HEK293 (cell line): Measurements from ENCODE around the gene CD164.
A peak's percentile ranks its signal among the peaks of the same experiment; 100 is the strongest.

Experiments
- CTCF ChIA-PET: fragments of 350-600 bp; formaldehyde crosslinking; extraction: SDS; loops from one replicate; lab custom pipeline; 2021; ENCODE audit warnings: antibody characterized with exemption; lab: Yijun Ruan, JAX
- POLR2A ChIA-PET: fragments of 300-600 bp; formaldehyde crosslinking; extraction: SDS; loops from one replicate; lab custom pipeline; 2020; ENCODE audit warnings: antibody characterized with exemption, inconsistent platforms; lab: Yijun Ruan, JAX
- H3K27ac ChIP-seq: fragments of 200-500 bp; sonication (Bioruptor generic); 2 replicates; pipeline ENCODE4 v1.5.1; 2014; ENCODE audit warnings: low read depth, low read length, control low read depth, inconsistent platforms; ENCODE audit errors: extremely low read depth
- H3K36me3 ChIP-seq, 2 experiments: fragments of 200-500 bp in 1 of 2; sonication (Bioruptor generic) in 1 of 2; 1 replicate in 1 of 2; 2 replicates in 1 of 2; pipeline ENCODE4 v1.5.1; 2014 to 2017; ENCODE audit warnings: inconsistent platforms in 2 of 2, low read length in 2 of 2; ENCODE audit not compliant: control insufficient read depth in 2 of 2, insufficient read depth in 1 of 2
- H3K4me1 ChIP-seq: fragments of 200-500 bp; sonication (Bioruptor generic); 2 replicates; pipeline ENCODE4 v1.5.1; 2014; ENCODE audit warnings: mild to moderate bottlenecking, low read length, inconsistent platforms; ENCODE audit not compliant: control insufficient read depth, insufficient read depth
- H3K4me3 ChIP-seq: 2 replicates; pipeline ENCODE4 v1.5.1; 2011; ENCODE audit warnings: low read depth, mild to moderate bottlenecking, control low read depth, low read length, moderate library complexity
- H3K9me3 ChIP-seq: fragments of 200-500 bp; sonication (Bioruptor generic); 2 replicates; pipeline ENCODE4 v1.5.1; 2014; ENCODE audit warnings: low read depth, low read length, inconsistent platforms; ENCODE audit not compliant: control insufficient read depth, insufficient read depth
- BCL11A ChIP-seq: fragments of 450-650 bp; formaldehyde crosslinking; IDR thresholded peaks from 2 replicates; pipeline ENCODE4 v1.5.1; 2016; ENCODE audit warnings: low read depth, missing biosample characterization, missing genetic modification characterization
- BCL11B ChIP-seq: fragments of 450-650 bp; formaldehyde crosslinking; IDR thresholded peaks from 2 replicates; pipeline ENCODE4 v1.5.1; 2016; ENCODE audit warnings: low read depth, missing biosample characterization, missing genetic modification characterization
- IKZF3 ChIP-seq: fragments of 450-650 bp; IDR thresholded peaks from 2 replicates; pipeline ENCODE4 v1.5.0; 2018; ENCODE audit warnings: missing biosample characterization, mild to moderate bottlenecking, missing genetic modification characterization, moderate library complexity
- KLF8 ChIP-seq: fragments of 450-650 bp; formaldehyde crosslinking; IDR thresholded peaks from 2 replicates; pipeline ENCODE4 v1.5.1; 2016; ENCODE audit warnings: missing biosample characterization, missing genetic modification characterization
- PRDM1 ChIP-seq: fragments of 450-650 bp; formaldehyde crosslinking; IDR thresholded peaks from 2 replicates; pipeline ENCODE4; 2016; ENCODE audit warnings: missing biosample characterization, missing genetic modification characterization
- PRDM10 ChIP-seq: fragments of 450-650 bp; formaldehyde crosslinking; IDR thresholded peaks from 2 replicates; pipeline ENCODE4 v1.5.1; 2016; ENCODE audit warnings: missing biosample characterization, missing genetic modification characterization
- SALL2 ChIP-seq: fragments of 450-650 bp; formaldehyde crosslinking; IDR thresholded peaks from 2 replicates; pipeline ENCODE4 v1.5.0; 2017; ENCODE audit warnings: missing biosample characterization, mild to moderate bottlenecking, missing genetic modification characterization, borderline replicate concordance
- TRIM28 ChIP-seq: IDR thresholded peaks from 2 replicates; pipeline ENCODE4 v1.6.1; 2011; ENCODE audit warnings: low read length, control low read depth, borderline replicate concordance
- ZBTB17 ChIP-seq: fragments of 450-650 bp; formaldehyde crosslinking; IDR thresholded peaks from 2 replicates; pipeline ENCODE4 v1.5.1; 2016; ENCODE audit warnings: missing biosample characterization, missing genetic modification characterization
- ZBTB21 ChIP-seq: fragments of 450-650 bp; formaldehyde crosslinking; IDR thresholded peaks from 2 replicates; pipeline ENCODE4 v1.5.1; 2017; ENCODE audit warnings: missing biosample characterization, missing genetic modification characterization
- ZBTB6 ChIP-seq: fragments of 450-650 bp; formaldehyde crosslinking; IDR thresholded peaks from 2 replicates; pipeline ENCODE4 v1.5.1; 2017; ENCODE audit warnings: missing biosample characterization, missing genetic modification characterization
- ZEB2 ChIP-seq: fragments of 450-650 bp; formaldehyde crosslinking; IDR thresholded peaks from 2 replicates; pipeline ENCODE4 v1.5.1; 2016; ENCODE audit warnings: missing biosample characterization, missing genetic modification characterization
- ZNF24 ChIP-seq: fragments of 450-650 bp; formaldehyde crosslinking; IDR thresholded peaks from 2 replicates; pipeline ENCODE4 v1.5.1; 2016; ENCODE audit warnings: missing biosample characterization, missing genetic modification characterization
- ZNF302 ChIP-seq: fragments of 450-650 bp; formaldehyde crosslinking; IDR thresholded peaks from 2 replicates; pipeline ENCODE4 v1.5.1; 2016; ENCODE audit warnings: missing biosample characterization, missing genetic modification characterization, low read depth
- ZNF324 ChIP-seq: fragments of 450-650 bp; formaldehyde crosslinking; IDR thresholded peaks from 2 replicates; pipeline ENCODE4 v1.5.1; 2016; ENCODE audit warnings: missing biosample characterization, missing genetic modification characterization
- ZNF335 ChIP-seq: fragments of 450-650 bp; formaldehyde crosslinking; conservative IDR thresholded peaks from 2 replicates; pipeline ENCODE4 v1.5.1; 2016; ENCODE audit warnings: missing biosample characterization, missing genetic modification characterization
- ZNF366 ChIP-seq: fragments of 450-650 bp; formaldehyde crosslinking; conservative IDR thresholded peaks from 2 replicates; pipeline ENCODE4 v1.5.1; 2016; ENCODE audit warnings: missing biosample characterization, missing genetic modification characterization
- ZNF580 ChIP-seq: fragments of 450-650 bp; formaldehyde crosslinking; IDR thresholded peaks from 2 replicates; pipeline ENCODE4 v1.5.1; 2016; ENCODE audit warnings: missing biosample characterization, missing genetic modification characterization
- ZNF626 ChIP-seq: fragments of 450-650 bp; sonication (Bioruptor Pico); formaldehyde crosslinking; IDR thresholded peaks from 2 replicates; pipeline ENCODE4 v1.5.1; 2018; ENCODE audit warnings: missing biosample characterization, missing genetic modification characterization, inconsistent platforms
- ZNF629 ChIP-seq: fragments of 450-650 bp; formaldehyde crosslinking; IDR thresholded peaks from 2 replicates; pipeline ENCODE4 v1.5.1; 2017; ENCODE audit warnings: missing biosample characterization, missing genetic modification characterization
- ZNF660 ChIP-seq: fragments of 450-650 bp; IDR thresholded peaks from 2 replicates; pipeline ENCODE4 v1.5.1; 2018; ENCODE audit warnings: missing biosample characterization, mild to moderate bottlenecking, missing genetic modification characterization
- ZNF677 ChIP-seq: fragments of 450-650 bp; IDR thresholded peaks from 2 replicates; pipeline ENCODE4 v1.5.0; 2018; ENCODE audit warnings: missing biosample characterization, mild to moderate bottlenecking, missing genetic modification characterization, moderate library complexity
- ZNF692 ChIP-seq: fragments of 450-650 bp; formaldehyde crosslinking; IDR thresholded peaks from 2 replicates; pipeline ENCODE4 v1.5.1; 2016; ENCODE audit warnings: missing biosample characterization, missing genetic modification characterization
- ZNF785 ChIP-seq: fragments of 450-650 bp; formaldehyde crosslinking; IDR thresholded peaks from 2 replicates; pipeline ENCODE4 v1.5.1; 2016; ENCODE audit warnings: missing biosample characterization, missing genetic modification characterization
- TF ChIP-seq, protein P1 (sequence below): fragments of 450-650 bp; formaldehyde crosslinking; IDR thresholded peaks from 2 replicates; pipeline ENCODE4 v1.5.1; 2016; ENCODE audit warnings: missing biosample characterization, missing genetic modification characterization
- TF ChIP-seq, protein P2 (sequence below): fragments of 450-650 bp; IDR thresholded peaks from 2 replicates; pipeline ENCODE4 v1.5.1; 2018; ENCODE audit warnings: missing biosample characterization, mild to moderate bottlenecking, missing genetic modification characterization
- TF ChIP-seq, protein P3 (sequence below): fragments of 450-650 bp; formaldehyde crosslinking; IDR thresholded peaks from 2 replicates; pipeline ENCODE4 v1.5.1; 2016; ENCODE audit warnings: missing biosample characterization, missing genetic modification characterization, low read depth

Gene CD164

GRCh38 chr6:109428889-109429477 lies 46.7 kb upstream of the CD164 start:
- no peak overlapping the region for H3K4me3 ChIP-seq
- H3K4me1 ChIP-seq = peaks cover 7% of the 10 kb centered on the region; the same call in 1 of the 2 replicates
- no peaks in the 10 kb centered on the region for H3K9me3 ChIP-seq
- CTCF ChIA-PET = interaction anchor here (0.6 to 2.1 kb wide), 6 partner anchors 13 to 891 kb away, joined by 3 to 5 read pairs (median 3); no protein-coding TSS in a partner anchor
- H3K36me3 ChIP-seq = no peaks in the 10 kb centered on the region
- POLR2A ChIA-PET = interaction anchor here (0.7 kb wide), 1 partner anchor 10 kb away, joined by 3 read pairs; no protein-coding TSS in a partner anchor
- no peak overlapping the region for H3K27ac ChIP-seq
- peak; percentile 69 for TF ChIP-seq ZNF24 (tag by site-specific recombination)
- TF ChIP-seq PRDM1 (tag by site-specific recombination) = peak; percentile 24; the same call in 1 of the 2 replicates
- TF ChIP-seq, protein P1, sequence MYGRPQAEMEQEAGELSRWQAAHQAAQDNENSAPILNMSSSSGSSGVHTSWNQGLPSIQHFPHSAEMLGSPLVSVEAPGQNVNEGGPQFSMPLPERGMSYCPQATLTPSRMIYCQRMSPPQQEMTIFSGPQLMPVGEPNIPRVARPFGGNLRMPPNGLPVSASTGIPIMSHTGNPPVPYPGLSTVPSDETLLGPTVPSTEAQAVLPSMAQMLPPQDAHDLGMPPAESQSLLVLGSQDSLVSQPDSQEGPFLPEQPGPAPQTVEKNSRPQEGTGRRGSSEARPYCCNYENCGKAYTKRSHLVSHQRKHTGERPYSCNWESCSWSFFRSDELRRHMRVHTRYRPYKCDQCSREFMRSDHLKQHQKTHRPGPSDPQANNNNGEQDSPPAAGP (tag by site-specific recombination) = no peak
- TF ChIP-seq ZNF580 (tag by site-specific recombination) = no peak
- no peak for TF ChIP-seq ZNF785 (tag by site-specific recombination)
- TF ChIP-seq BCL11A (tag by site-specific recombination) = 0 out of 2 replicates have a peak, but pooled peaks have one; percentile 37
- 0 out of 2 replicates have a peak, but pooled peaks have one; percentile 43 for TF ChIP-seq ZNF324 (tag by site-specific recombination)
- 0 out of 2 replicates have a peak, but pooled peaks have one; percentile 37 for TF ChIP-seq ZNF660 (tag by site-specific recombination)
- TF ChIP-seq, protein P2, sequence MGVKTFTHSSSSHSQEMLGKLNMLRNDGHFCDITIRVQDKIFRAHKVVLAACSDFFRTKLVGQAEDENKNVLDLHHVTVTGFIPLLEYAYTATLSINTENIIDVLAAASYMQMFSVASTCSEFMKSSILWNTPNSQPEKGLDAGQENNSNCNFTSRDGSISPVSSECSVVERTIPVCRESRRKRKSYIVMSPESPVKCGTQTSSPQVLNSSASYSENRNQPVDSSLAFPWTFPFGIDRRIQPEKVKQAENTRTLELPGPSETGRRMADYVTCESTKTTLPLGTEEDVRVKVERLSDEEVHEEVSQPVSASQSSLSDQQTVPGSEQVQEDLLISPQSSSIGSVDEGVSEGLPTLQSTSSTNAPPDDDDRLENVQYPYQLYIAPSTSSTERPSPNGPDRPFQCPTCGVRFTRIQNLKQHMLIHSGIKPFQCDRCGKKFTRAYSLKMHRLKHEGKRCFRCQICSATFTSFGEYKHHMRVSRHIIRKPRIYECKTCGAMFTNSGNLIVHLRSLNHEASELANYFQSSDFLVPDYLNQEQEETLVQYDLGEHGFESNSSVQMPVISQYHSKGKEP (tag by site-specific recombination) = 0 out of 2 replicates have a peak, but pooled peaks have one; percentile 10
- TF ChIP-seq, protein P3, sequence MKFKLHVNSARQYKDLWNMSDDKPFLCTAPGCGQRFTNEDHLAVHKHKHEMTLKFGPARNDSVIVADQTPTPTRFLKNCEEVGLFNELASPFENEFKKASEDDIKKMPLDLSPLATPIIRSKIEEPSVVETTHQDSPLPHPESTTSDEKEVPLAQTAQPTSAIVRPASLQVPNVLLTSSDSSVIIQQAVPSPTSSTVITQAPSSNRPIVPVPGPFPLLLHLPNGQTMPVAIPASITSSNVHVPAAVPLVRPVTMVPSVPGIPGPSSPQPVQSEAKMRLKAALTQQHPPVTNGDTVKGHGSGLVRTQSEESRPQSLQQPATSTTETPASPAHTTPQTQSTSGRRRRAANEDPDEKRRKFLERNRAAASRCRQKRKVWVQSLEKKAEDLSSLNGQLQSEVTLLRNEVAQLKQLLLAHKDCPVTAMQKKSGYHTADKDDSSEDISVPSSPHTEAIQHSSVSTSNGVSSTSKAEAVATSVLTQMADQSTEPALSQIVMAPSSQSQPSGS (tag by site-specific recombination) = peak; percentile 97
- 0 out of 2 replicates have a peak, but pooled peaks have one; percentile 39 for TF ChIP-seq ZNF692
- TF ChIP-seq ZNF302 (tag by site-specific recombination) = no peak
- TF ChIP-seq TRIM28 = peak; percentile 49; the same call in 1 of the 2 replicates
- peak; percentile 43; the same call in 1 of the 2 replicates for TF ChIP-seq KLF8 (tag by site-specific recombination)
- TF ChIP-seq BCL11B (tag by site-specific recombination) = no peak
- TF ChIP-seq PRDM10 = peak; percentile 76
- TF ChIP-seq ZBTB21 (tag by site-specific recombination) = peak; percentile 68
- peak; percentile 38; the same call in 1 of the 2 replicates for TF ChIP-seq ZBTB6
- TF ChIP-seq ZNF335 (tag by site-specific recombination) = peak; percentile 33; the same call in 1 of the 2 replicates
- TF ChIP-seq ZNF629 (tag by site-specific recombination) = peak; percentile 87
- TF ChIP-seq ZNF677 (tag by site-specific recombination) = no peak
- TF ChIP-seq ZEB2 (tag by site-specific recombination) = peak; percentile 62; the same call in 1 of the 2 replicates
- no peak for TF ChIP-seq IKZF3 (tag by site-specific recombination)
- TF ChIP-seq ZNF366 = peak; percentile 57
- no peak for TF ChIP-seq ZNF626 (tag by site-specific recombination)
- TF ChIP-seq ZBTB17 (tag by site-specific recombination) = peak; percentile 84
- TF ChIP-seq SALL2 = no peak
